H1 (cell line): ENCODE data around the gene C17orf50. TPM values are rescaled to one million over a fixed set of nuclear protein-coding genes. Genes with fewer than 3 reads are reported as not detected.

Experiments
- CTCF ChIA-PET: fragments of 300-600 bp; sonication (Branson Sonifier 250); formaldehyde crosslinking; loops from one replicate; lab custom pipeline; 2021; ENCODE audit not compliant: partially characterized antibody; lab: Charles Lee
- POLR2A ChIA-PET: fragments of 300-600 bp; sonication (Branson Sonifier 250); formaldehyde crosslinking; loops from one replicate; lab custom pipeline; 2021; ENCODE audit warnings: inconsistent platforms; ENCODE audit not compliant: partially characterized antibody; lab: Charles Lee
- DNase-seq, 2 experiments: peaks; one replicate each; pipeline versions ENCODE4 v3.0.0 to v3.0.0-alpha.2; 2010 to 2022; ENCODE audit warnings: low spot score in 2 of 2, low read depth in 1 of 2, mixed read lengths in 1 of 2
- FAIRE-seq: peaks from 2 replicates; lab custom pipeline; 2011; peaks lifted over from hg19 to GRCh38; lab: Jason Lieb, UNC
- H2AFZ ChIP-seq: 2 replicates; pipeline ENCODE4 v1.8.1; 2012; ENCODE audit warnings: low read length, inconsistent platforms
- H2AK5ac ChIP-seq: 2 replicates; pipeline ENCODE4 v1.6.1; 2013; ENCODE audit warnings: low read depth, low read length
- H2BK120ac ChIP-seq: replicated peaks from 2 replicates; pipeline ENCODE3; 2013; ENCODE audit warnings: low read depth, low read length, inconsistent platforms
- H2BK12ac ChIP-seq: 2 replicates; pipeline ENCODE4 v1.6.1; 2013; ENCODE audit warnings: low read depth, low read length
- H2BK15ac ChIP-seq: 2 replicates; pipeline ENCODE4 v1.6.1; 2013; ENCODE audit warnings: low read length
- H2BK20ac ChIP-seq: 2 replicates; pipeline ENCODE4 v1.6.1; 2013; ENCODE audit warnings: low read length
- H2BK5ac ChIP-seq: 2 replicates; pipeline ENCODE4 v1.6.1; 2013; ENCODE audit warnings: low read depth, low read length
- H3K14ac ChIP-seq: 2 replicates; pipeline ENCODE4 v1.6.1; 2013; ENCODE audit warnings: inconsistent platforms; ENCODE audit not compliant: insufficient read length
- H3K18ac ChIP-seq: 2 replicates; pipeline ENCODE4 v1.6.1; 2013; ENCODE audit warnings: low read length; ENCODE audit errors: extremely low read depth
- H3K23ac ChIP-seq: 2 replicates; pipeline ENCODE4 v1.6.1; 2013; ENCODE audit warnings: inconsistent platforms; ENCODE audit not compliant: insufficient read length
- H3K23me2 ChIP-seq: 2 replicates; pipeline ENCODE4 v1.6.1; 2013; ENCODE audit warnings: low read depth, low read length
- H3K27ac ChIP-seq: 2 replicates; pipeline ENCODE4 v1.6.1; 2011; ENCODE audit warnings: low read depth, low read length, inconsistent platforms
- H3K27me3 ChIP-seq, 4 experiments: replicated peaks in 1 of 4; 1 replicate in 1 of 4; 2 replicates in 3 of 4; pipeline versions ENCODE4 v1.6.1 to v1.8.1; 2011 to 2013; ENCODE audit warnings: low read length in 3 of 4, mild to moderate bottlenecking in 3 of 4, inconsistent platforms in 2 of 4, mixed read lengths in 2 of 4, moderate library complexity in 1 of 4; ENCODE audit not compliant: control insufficient read depth in 3 of 4, insufficient read depth in 3 of 4; ENCODE audit errors: extremely low read depth in 1 of 4
- H3K36me3 ChIP-seq, 4 experiments: 2 replicates each; pipeline versions ENCODE4 v1.6.1 to v1.8.1; 2011 to 2013; ENCODE audit warnings: mild to moderate bottlenecking in 4 of 4, low read length in 3 of 4, moderate library complexity in 2 of 4, control low read depth in 1 of 4, inconsistent platforms in 1 of 4; ENCODE audit not compliant: insufficient read depth in 4 of 4, control insufficient read depth in 2 of 4
- H3K4ac ChIP-seq: replicated peaks from 2 replicates; pipeline ENCODE3; 2013; ENCODE audit warnings: low read length, low read depth, mixed read lengths, inconsistent platforms; ENCODE audit not compliant: insufficient read length
- H3K4me1 ChIP-seq, 4 experiments: replicated peaks in 1 of 4; 1 replicate in 1 of 4; 2 replicates in 3 of 4; pipeline versions ENCODE4 v1.6.1 to v1.8.1; 2011 to 2013; ENCODE audit warnings: low read length in 3 of 4, inconsistent platforms in 2 of 4, mixed read lengths in 1 of 4; ENCODE audit not compliant: insufficient read depth in 4 of 4, control insufficient read depth in 3 of 4
- H3K4me2 ChIP-seq, 2 experiments: 2 replicates each; pipeline versions ENCODE4 v1.6.1 to v1.8.1; 2011 to 2013; ENCODE audit warnings: low read depth in 2 of 2, low read length in 2 of 2, control low read depth in 1 of 2, inconsistent platforms in 1 of 2, mild to moderate bottlenecking in 1 of 2; ENCODE audit not compliant: insufficient read depth in 1 of 2
- H3K4me3 ChIP-seq, 4 experiments: fragments of 200-600, 300-600 bp in 1 of 4; sonication (generic), shearing (Covaris generic), sonication (Bioruptor Twin) in 1 of 4; 2 replicates each; pipeline versions ENCODE4 v1.5.1 to v1.8.1; 2011 to 2016; ENCODE audit warnings: low read length in 4 of 4, low read depth in 3 of 4, control low read depth in 2 of 4, inconsistent platforms in 2 of 4, mild to moderate bottlenecking in 2 of 4, mixed read lengths in 1 of 4, moderate library complexity in 1 of 4; ENCODE audit not compliant: insufficient read depth in 2 of 4; ENCODE audit errors: extremely low read depth in 1 of 4
- H3K56ac ChIP-seq: replicated peaks from 2 replicates; pipeline ENCODE3; 2013; ENCODE audit warnings: low read depth, mild to moderate bottlenecking, mixed read lengths, low read length, inconsistent platforms; ENCODE audit not compliant: insufficient read length
- H3K79me1 ChIP-seq: 2 replicates; pipeline ENCODE4 v1.6.1; 2013; ENCODE audit warnings: low read depth, low read length, control low read depth
- H3K79me2 ChIP-seq, 2 experiments: 2 replicates each; pipeline versions ENCODE4 v1.6.1 to v1.8.1; 2012 to 2013; ENCODE audit warnings: low read length in 2 of 2, mild to moderate bottlenecking in 2 of 2, inconsistent platforms in 1 of 2; ENCODE audit not compliant: insufficient read depth in 2 of 2, control insufficient read depth in 1 of 2
- H3K9ac ChIP-seq, 4 experiments: replicated peaks in 1 of 4; 1 replicate in 1 of 4; 2 replicates in 3 of 4; pipeline versions ENCODE4 v1.6.1 to v1.8.1; 2011 to 2013; ENCODE audit warnings: low read depth in 3 of 4, low read length in 3 of 4, control low read depth in 2 of 4, mild to moderate bottlenecking in 2 of 4, moderate library complexity in 2 of 4, inconsistent platforms in 1 of 4; ENCODE audit errors: extremely low read depth in 1 of 4
- H3K9me3 ChIP-seq, 2 experiments: 2 replicates each; pipeline versions ENCODE4 v1.6.1 to v1.8.1; 2012 to 2013; ENCODE audit warnings: mild to moderate bottlenecking in 2 of 2, moderate library complexity in 2 of 2, control low read depth in 1 of 2, inconsistent platforms in 1 of 2, low read depth in 1 of 2, low read length in 1 of 2, mixed read lengths in 1 of 2; ENCODE audit not compliant: insufficient read depth in 2 of 2
- H4K20me1 ChIP-seq, 2 experiments: replicated peaks in 1 of 2; 2 replicates each; pipeline versions ENCODE3 to v1.8.1; 2011 to 2013; ENCODE audit warnings: inconsistent platforms in 2 of 2, low read length in 2 of 2, mild to moderate bottlenecking in 1 of 2; ENCODE audit not compliant: insufficient read depth in 2 of 2, control insufficient read depth in 1 of 2
- H4K5ac ChIP-seq: 2 replicates; pipeline ENCODE4 v1.6.1; 2013; ENCODE audit warnings: low read length, low read depth, mixed read lengths, inconsistent platforms; ENCODE audit not compliant: insufficient read length
- H4K8ac ChIP-seq: 2 replicates; pipeline ENCODE4 v1.8.0; 2013; ENCODE audit warnings: mild to moderate bottlenecking, moderate library complexity, low read length, inconsistent platforms; ENCODE audit not compliant: insufficient read depth; ENCODE audit errors: extremely low read depth
- H4K91ac ChIP-seq: replicated peaks from 2 replicates; pipeline ENCODE3; 2013; ENCODE audit warnings: low read length, mixed read lengths, inconsistent platforms; ENCODE audit not compliant: insufficient read length
- KDM1A ChIP-seq: fragments of 200-600, 300-600 bp; sonication (generic); IDR thresholded peaks from 2 replicates; pipeline ENCODE4 v1.7.1; 2016; ENCODE audit warnings: mild to moderate bottlenecking, low read length, borderline replicate concordance
- TEAD4 ChIP-seq: IDR thresholded peaks from 2 replicates; pipeline ENCODE4 v1.6.1; 2012; ENCODE audit warnings: low read depth, low read length, inconsistent platforms, mixed read lengths
- WGBS, 2 experiments: shearing (Covaris generic) in 1 of 2; methylation state at CpG; one replicate each; pipeline versions ENCODE4 v1.1.6 to v1.1.7; 2013 to 2015; ENCODE audit warnings: low lambda C conversion rate in 2 of 2, mixed read lengths in 2 of 2, inconsistent platforms in 1 of 2, low coverage in 1 of 2, missing lambda C conversion rate in 1 of 2; ENCODE audit not compliant: insufficient replicate concordance in 2 of 2, insufficient coverage in 1 of 2, insufficient read length in 1 of 2; ENCODE audit errors: extremely low coverage in 1 of 2, missing lambda C conversion rate in 1 of 2; 5-methylcytosine and 5-hydroxymethylcytosine counted together
- polyA plus RNA-seq, 7 experiments: library from polyadenylated mRNA; depleted of rRNA in 3 of 7; stranded (reverse) in 5 of 7; unstranded in 2 of 7; fragments of >200 nt in 5 of 7; fragments of 200-250 nt in 2 of 7; gene quantifications; 1 replicate in 5 of 7; 2 replicates in 1 of 7; 4 replicates in 1 of 7; pipeline versions ENCODE4 v1.2.1 to v1.2.3, GENCODE V29; 2011 to 2013; ENCODE audit warnings: missing spikeins in 2 of 7, mixed read lengths in 2 of 7
- total RNA-seq: library from RNA; stranded (reverse); fragmentation: NEBNext Ultra II Directional; extraction: Animal tissue kit (Norgen Biotek cat#: 25700); gene quantifications from 2 replicates; pipeline ENCODE4 v1.2.1, GENCODE V29; 2021

The C17orf50 gene
- total and polyA plus RNA-seq, 2 of the 8 experiments (the other 6 are each of a cell fraction or from before 2014, with no cell fraction given), result 0.12 TPM; not detected in 1

DNA sequence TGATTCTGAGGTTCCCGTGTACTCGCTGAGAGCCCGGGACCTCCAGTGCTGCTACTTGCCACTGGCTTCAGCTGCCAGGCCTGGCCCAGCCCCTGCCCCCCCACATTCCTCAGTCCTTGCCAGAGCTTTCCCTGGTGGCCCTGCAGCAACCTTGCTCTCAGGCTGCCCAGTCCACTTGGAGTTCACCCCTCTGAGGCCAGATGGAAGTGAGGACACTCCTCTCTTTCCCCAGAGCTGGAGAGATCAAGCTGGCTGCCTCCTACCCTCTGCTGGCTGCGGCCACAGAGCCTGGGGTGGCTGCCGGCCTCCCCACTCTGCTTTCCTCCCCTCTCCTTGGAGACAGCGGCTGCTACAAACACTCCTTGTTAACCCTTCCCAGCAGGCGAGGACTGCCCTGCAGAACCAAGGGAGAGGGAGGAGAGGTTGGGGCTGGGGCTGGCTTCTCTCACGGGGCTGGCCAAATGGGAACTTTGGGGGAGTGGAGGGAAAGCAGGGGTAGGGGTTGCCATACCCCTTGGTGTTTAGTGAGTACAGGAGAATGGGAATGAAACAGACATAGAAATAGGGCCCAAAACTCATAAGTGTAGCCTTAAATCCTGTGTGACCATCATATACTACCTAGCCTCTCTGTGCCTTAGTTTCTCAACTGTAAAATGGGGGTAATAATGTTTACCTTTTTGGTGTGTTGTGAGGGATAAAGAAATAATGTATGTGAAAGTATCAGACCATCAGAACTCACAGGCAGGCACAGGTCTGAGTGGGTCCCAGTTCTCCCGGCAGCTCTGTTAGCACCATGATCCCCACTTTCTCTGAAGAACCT, 7.5 kb upstream of the C17orf50 start, which contains the start of gene GAS2L2:
TSS of gene GAS2L2 (minus strand) at position 295 of the 820 bp plus-strand sequence. CDS start 389 bp downstream, outside the sequence.
- no peaks in the 10 kb centered on the region for H3K79me2 ChIP-seq
- peak within 1 kb of the TSS; percentile 90; the same call in 1 of the 2 replicates for H2AFZ ChIP-seq
- no peaks in the 10 kb centered on the region for H3K79me1 ChIP-seq
- no peak within 1 kb of the TSS for H4K5ac ChIP-seq
- peaks cover 0 to 9% (median 5%) of the 10 kb centered on the region in 4 experiments; a peak in 4 of 7 replicates for H3K4me1 ChIP-seq
- H3K23ac ChIP-seq, result no peak within 1 kb of the TSS
- no peak for DNase-seq
- ChIA-PET POLR2A (interaction anchor here (0.8 to 1.8 kb wide), 3 partner anchors 11 to 56 kb away, joined by 4 to 5 read pairs (median 4); partner anchors contain the start of gene TAF15), CTCF (interaction anchor here (0.9 to 8.4 kb wide), 3 partner anchors 9 to 141 kb away, joined by 3 to 83 read pairs (median 5); partner anchors contain the start of gene C17orf50)
- no peak within 1 kb of the TSS for H3K4me3 ChIP-seq
- H4K20me1 ChIP-seq, result no peaks in the 10 kb centered on the region
- H2BK120ac ChIP-seq, result no peak within 1 kb of the TSS
- peak within 1 kb of the TSS; percentile 68; the same call in 1 of the 2 replicates for H2BK12ac ChIP-seq
- H2BK15ac ChIP-seq, result no peak within 1 kb of the TSS
- no peaks in the 10 kb centered on the region for H3K9me3 ChIP-seq
- 0 out of 2 replicates have a peak, but pooled peaks have one; percentile 32 for TF ChIP-seq KDM1A
- no peak for TF ChIP-seq TEAD4
- TF ChIP-seq, all 59 proteins: peak for 1
- Histone ChIP-seq H3K9ac (no peak within 1 kb of the TSS), H3K4me2 (no peak within 1 kb of the TSS), H3K18ac (no peak within 1 kb of the TSS; the same call in 1 of the 2 replicates), H3K4ac (no peak within 1 kb of the TSS), H3K23me2 (no peaks in the 10 kb centered on the region), H3K27ac (no peak within 1 kb of the TSS), H3K56ac (no peak within 1 kb of the TSS), H4K91ac (no peak within 1 kb of the TSS), H2BK20ac (no peak within 1 kb of the TSS), H2BK5ac (no peak within 1 kb of the TSS), H3K36me3 (no peaks in the 10 kb centered on the region), H2AK5ac (no peak within 1 kb of the TSS), H4K8ac (0 out of 2 replicates have a peak within 1 kb of the TSS, but pooled peaks have one; percentile 5), H3K27me3 (peaks cover 2 to 19% (median 12%) of the 10 kb centered on the region in 4 experiments; a peak in 6 of 7 replicates), H3K14ac (no peak within 1 kb of the TSS)
- FAIRE-seq, result no peak
- 79% methylated on average over 9 of the region's 9 CpGs; no CpG with 5 or more reads in 1 of the 2 experiments for WGBS, 2 experiments
